HG02943 (cell line): ENCODE measurements around the gene RNF144B.

Experiments
- ATAC-seq: cut with Tn5 transposase; IDR thresholded peaks from one replicate; pipeline ENCODE4 v1.9.1; 2021; ENCODE audit warnings: mild to moderate bottlenecking, low read depth, moderate library complexity; ENCODE audit not compliant: unreplicated experiment

The RNF144B gene

GRCh38 chr6:18472941-18473340, 85.8 kb downstream of the RNF144B start:
- no peak for ATAC-seq

- ATAC-seq: no peak
Observed at GRCh38 chr6:18473755-18474154, 86.6 kb downstream of the RNF144B start.

- no peak for ATAC-seq
Observed at GRCh38 chr6:18477301-18477941, 90.3 kb downstream of the RNF144B start.

GRCh38 chr6:18478610-18479009, 91.5 kb downstream of the RNF144B start:
- ATAC-seq: no peak

- ATAC-seq: no peak
Observed at GRCh38 chr6:18481870-18482269, 94.7 kb downstream of the RNF144B start.

- ATAC-seq: no peak
Observed at GRCh38 chr6:18485660-18486435, 98.7 kb downstream of the RNF144B start.

GRCh38 chr6:18488004-18488403, 100.9 kb downstream of the RNF144B start:
- ATAC-seq: no peak

GRCh38 chr6:18488526-18489270, 101.5 kb downstream of the RNF144B start:
- ATAC-seq: no peak

- ATAC-seq: no peak
Observed at GRCh38 chr6:18489335-18489734, 102.2 kb downstream of the RNF144B start.

GRCh38 chr6:18491308-18492045, 104.3 kb downstream of the RNF144B start:
- no peak for ATAC-seq

GRCh38 chr6:18492972-18493371, 105.8 kb downstream of the RNF144B start:
- no peak for ATAC-seq

- no peak for ATAC-seq
Observed at GRCh38 chr6:18493382-18493891, 106.3 kb downstream of the RNF144B start.

- ATAC-seq: no peak
Observed at GRCh38 chr6:18493925-18494324, 106.8 kb downstream of the RNF144B start.

GRCh38 chr6:18495236-18495635, 108.1 kb downstream of the RNF144B start:
- no peak for ATAC-seq

- no peak for ATAC-seq
Observed at GRCh38 chr6:18496462-18496861, 109.3 kb downstream of the RNF144B start.

GRCh38 chr6:18497006-18497405, 109.9 kb downstream of the RNF144B start:
- ATAC-seq: no peak

- no peak for ATAC-seq
Observed at GRCh38 chr6:18498408-18498807, 111.3 kb downstream of the RNF144B start.

GRCh38 chr6:18500921-18501662, 113.9 kb downstream of the RNF144B start:
- no peak for ATAC-seq

- no peak for ATAC-seq
Observed at GRCh38 chr6:18501663-18502013, 114.5 kb downstream of the RNF144B start.

GRCh38 chr6:18503206-18503592, 116.0 kb downstream of the RNF144B start:
- ATAC-seq: no peak
